GM21423 (cell line): ENCODE results near the gene HAPLN1.
A peak's percentile ranks its signal among the peaks of the same experiment; 100 is the strongest.
"Not testable (repeated sequence)": the region's sequence is repeated elsewhere in the genome, so short reads cannot be mapped to it uniquely, and the experiment has no call there.

Experiments
- ATAC-seq: cut with Tn5 transposase; IDR thresholded peaks from one replicate; pipeline ENCODE4 v1.9.1; 2021; ENCODE audit warnings: mild to moderate bottlenecking, moderate library complexity; ENCODE audit not compliant: unreplicated experiment

Gene HAPLN1

GRCh38 chr5:83720836-83721537 lies at the start of gene HAPLN1:
Gene HAPLN1 (minus strand): TSS chr5:83720855. CDS start chr5:83673523, 47,332 bp downstream.
- no peak for ATAC-seq

- ATAC-seq = no peak
Measured at GRCh38 chr5:83767409-83767992, 46.8 kb upstream of the HAPLN1 start.

- no peak for ATAC-seq
Measured at GRCh38 chr5:83764101-83764500, 43.4 kb upstream of the HAPLN1 start.

GRCh38 chr5:83760579-83760978 lies 39.9 kb upstream of the HAPLN1 start:
- no peak for ATAC-seq

GRCh38 chr5:83752700-83753099 lies 32.0 kb upstream of the HAPLN1 start:
- no peak for ATAC-seq

GRCh38 chr5:83751201-83751600 lies 30.5 kb upstream of the HAPLN1 start:
- no peak for ATAC-seq

- ATAC-seq = no peak
Measured at GRCh38 chr5:83750749-83751148, 30.1 kb upstream of the HAPLN1 start.

GRCh38 chr5:83745816-83746215 lies 25.2 kb upstream of the HAPLN1 start:
- ATAC-seq = no peak

GRCh38 chr5:83744821-83745220 lies 24.2 kb upstream of the HAPLN1 start:
- ATAC-seq = no peak

GRCh38 chr5:83742089-83742488 lies 21.4 kb upstream of the HAPLN1 start:
- ATAC-seq = no peak

- no peak for ATAC-seq
Measured at GRCh38 chr5:83741571-83741970, 20.9 kb upstream of the HAPLN1 start.

GRCh38 chr5:83740741-83741140 lies 20.1 kb upstream of the HAPLN1 start:
- ATAC-seq = peak; percentile 60

- not testable (repeated sequence) for ATAC-seq
Measured at GRCh38 chr5:83736169-83736568, 15.5 kb upstream of the HAPLN1 start.

- ATAC-seq = not testable (repeated sequence)
Measured at GRCh38 chr5:83735058-83735457, 14.4 kb upstream of the HAPLN1 start.

GRCh38 chr5:83731638-83732037 lies 11.0 kb upstream of the HAPLN1 start:
- ATAC-seq = no peak

- ATAC-seq = no peak
Measured at GRCh38 chr5:83729362-83729761, 8.7 kb upstream of the HAPLN1 start.

- ATAC-seq = no peak
Measured at GRCh38 chr5:83726912-83727311, 6.3 kb upstream of the HAPLN1 start.

GRCh38 chr5:83724935-83725334 lies 4.3 kb upstream of the HAPLN1 start:
- ATAC-seq = no peak

GRCh38 chr5:83724001-83724400 lies 3.3 kb upstream of the HAPLN1 start:
- ATAC-seq = no peak

GRCh38 chr5:83723031-83723430 lies 2.4 kb upstream of the HAPLN1 start:
- ATAC-seq = no peak

- peak; percentile 68 for ATAC-seq
Measured at GRCh38 chr5:83721953-83722901, 1.6 kb upstream of the HAPLN1 start.
